IPS DF 6.9 (cell line): ENCODE data around the gene STXBP2.

Source experiments
- DNase-seq: peaks from one replicate; pipeline ENCODE4 v3.0.0-alpha.2; 2013; ENCODE audit warnings: low read depth, low spot score
- H3K27ac ChIP-seq: one replicate; pipeline ENCODE4 v1.5.1; 2013; ENCODE audit warnings: low read length, control low read depth
- H3K27me3 ChIP-seq: 2 replicates; pipeline ENCODE4 v1.6.1; 2013; ENCODE audit warnings: mild to moderate bottlenecking, low read length; ENCODE audit not compliant: control insufficient read depth, insufficient read depth
- H3K36me3 ChIP-seq: 2 replicates; pipeline ENCODE4 v1.6.1; 2013; ENCODE audit warnings: low read length; ENCODE audit not compliant: control insufficient read depth, insufficient read depth
- H3K4me1 ChIP-seq: 2 replicates; pipeline ENCODE4 v1.6.1; 2013; ENCODE audit warnings: low read length; ENCODE audit not compliant: control insufficient read depth, insufficient read depth
- H3K4me3 ChIP-seq: 2 replicates; pipeline ENCODE4 v1.5.1; 2013; ENCODE audit warnings: mild to moderate bottlenecking, low read length
- H3K9me3 ChIP-seq: 2 replicates; pipeline ENCODE4 v1.6.1; 2013; ENCODE audit warnings: low read length, inconsistent platforms; ENCODE audit not compliant: control insufficient read depth, insufficient read depth
- WGBS: extraction: QIAGEN DNeasy Blood & Tissue Kit; methylation state at CpG from one replicate; pipeline ENCODE4 v1.1.7; 2013; ENCODE audit warnings: mixed read lengths, missing lambda C conversion rate; ENCODE audit not compliant: insufficient read length, insufficient coverage; 5-methylcytosine and 5-hydroxymethylcytosine counted together

Gene STXBP2

GRCh38 chr19:7623725-7624603, 12.9 kb upstream of the STXBP2 start:
- H3K4me1 ChIP-seq = no peaks in the 10 kb centered on the region
- peaks cover 51% of the 10 kb centered on the region for H3K36me3 ChIP-seq
- DNase-seq = no peak
- no peak overlapping the region for H3K4me3 ChIP-seq
- no peaks in the 10 kb centered on the region for H3K27me3 ChIP-seq
- WGBS = no CpG with 5 or more reads among the region's 39 CpGs
- no peaks in the 10 kb centered on the region for H3K9me3 ChIP-seq
- H3K27ac ChIP-seq = no peak overlapping the region

- Histone ChIP-seq H3K9me3 (no peaks in the 10 kb centered on the region), H3K36me3 (peaks cover 46% of the 10 kb centered on the region), H3K4me1 (no peaks in the 10 kb centered on the region), H3K27ac (no peak overlapping the region), H3K27me3 (no peaks in the 10 kb centered on the region), H3K4me3 (no peak overlapping the region)
- no peak for DNase-seq
- WGBS = no CpG with 5 or more reads among the region's 17 CpGs
These were observed 12.1 kb upstream of the STXBP2 start for GRCh38 chr19:7624810-7625209.

- no peak overlapping the region for H3K27ac ChIP-seq
- no peaks in the 10 kb centered on the region for H3K4me1 ChIP-seq
- H3K4me3 ChIP-seq = no peak overlapping the region
- DNase-seq = no peak
- no CpG with 5 or more reads among the region's 34 CpGs for WGBS
- H3K36me3 ChIP-seq = peaks cover 37% of the 10 kb centered on the region
- no peaks in the 10 kb centered on the region for H3K9me3 ChIP-seq
- no peaks in the 10 kb centered on the region for H3K27me3 ChIP-seq
These were observed 11.0 kb upstream of the STXBP2 start for GRCh38 chr19:7625763-7626372.

- Histone ChIP-seq H3K27me3 (no peaks in the 10 kb centered on the region), H3K4me3 (no peak overlapping the region), H3K27ac (no peak overlapping the region), H3K4me1 (no peaks in the 10 kb centered on the region), H3K9me3 (no peaks in the 10 kb centered on the region), H3K36me3 (peaks cover 29% of the 10 kb centered on the region)
- no CpG with 5 or more reads among the region's 24 CpGs for WGBS
- DNase-seq = no peak
These were observed 9.7 kb upstream of the STXBP2 start for GRCh38 chr19:7627166-7627565.

GRCh38 chr19:7628589-7629311, 8.2 kb upstream of the STXBP2 start:
- no peak overlapping the region for H3K27ac ChIP-seq
- H3K4me1 ChIP-seq = no peaks in the 10 kb centered on the region; the same call in 1 of the 2 replicates
- peaks cover 18% of the 10 kb centered on the region; the same call in 1 of the 2 replicates for H3K36me3 ChIP-seq
- no peaks in the 10 kb centered on the region; the same call in 1 of the 2 replicates for H3K27me3 ChIP-seq
- H3K4me3 ChIP-seq = peak overlapping the region; percentile 89
- no peaks in the 10 kb centered on the region for H3K9me3 ChIP-seq
- no CpG with 5 or more reads among the region's 15 CpGs for WGBS
- no peak for DNase-seq

- peak within 1 kb of the TSS; percentile 89 for H3K4me3 ChIP-seq
- H3K9me3 ChIP-seq = no peaks in the 10 kb centered on the region
- WGBS = no CpG with 5 or more reads among the region's 40 CpGs
- no peaks in the 10 kb centered on the region; the same call in 1 of the 2 replicates for H3K4me1 ChIP-seq
- H3K27ac ChIP-seq = no peak within 1 kb of the TSS
- DNase-seq = peak; percentile 95
- peaks cover 13% of the 10 kb centered on the region; the same call in 1 of the 2 replicates for H3K36me3 ChIP-seq
- no peaks in the 10 kb centered on the region; the same call in 1 of the 2 replicates for H3K27me3 ChIP-seq
These were observed 7.4 kb upstream of the STXBP2 start, which contains the start of the genes PET100 and XAB2 for GRCh38 chr19:7629347-7630054. PET100 (plus strand) TSS chr19:7629793; CDS start chr19:7629834, 41 bp downstream. XAB2 (minus strand) TSS chr19:7629545; CDS start chr19:7629527, 18 bp downstream.

- peaks cover 3% of the 10 kb centered on the region; the same call in 1 of the 2 replicates for H3K36me3 ChIP-seq
- no peaks in the 10 kb centered on the region; the same call in none of the 2 replicates for H3K27me3 ChIP-seq
- H3K27ac ChIP-seq = no peak overlapping the region
- DNase-seq = no peak
- H3K4me3 ChIP-seq = no peak overlapping the region
- no peaks in the 10 kb centered on the region for H3K9me3 ChIP-seq
- no CpG with 5 or more reads among the region's 12 CpGs for WGBS
- peaks cover under 1% of the 10 kb centered on the region for H3K4me1 ChIP-seq
These were observed 5.3 kb upstream of the STXBP2 start for GRCh38 chr19:7631577-7631976.

GRCh38 chr19:7632340-7633203, 4.3 kb upstream of the STXBP2 start:
- Histone ChIP-seq H3K27ac (no peak overlapping the region), H3K27me3 (no peaks in the 10 kb centered on the region; the same call in none of the 2 replicates), H3K9me3 (no peaks in the 10 kb centered on the region), H3K4me1 (peaks cover 2% of the 10 kb centered on the region), H3K4me3 (no peak overlapping the region), H3K36me3 (peaks cover 3% of the 10 kb centered on the region; the same call in 1 of the 2 replicates)
- DNase-seq = no peak
- no CpG with 5 or more reads among the region's 40 CpGs for WGBS

- Histone ChIP-seq H3K36me3 (peaks cover 3% of the 10 kb centered on the region; the same call in 1 of the 2 replicates), H3K27ac (no peak within 1 kb of the TSS), H3K4me3 (no peak within 1 kb of the TSS), H3K27me3 (no peaks in the 10 kb centered on the region; the same call in none of the 2 replicates), H3K9me3 (no peaks in the 10 kb centered on the region), H3K4me1 (peaks cover 2% of the 10 kb centered on the region)
- no peak for DNase-seq
- WGBS = no CpG with 5 or more reads among the region's 2 CpGs
These were observed 3.2 kb upstream of the STXBP2 start, which contains the start of gene PCP2 for GRCh38 chr19:7633698-7634097. PCP2 (minus strand) TSS chr19:7633719; CDS start chr19:7633457, 262 bp downstream.
